Measurements from ENCODE around the gene MRPL33. TPM values are rescaled to one million over a fixed set of nuclear protein-coding genes. Genes with fewer than 3 reads are reported as not detected.

MRPL33 gene
- total and polyA plus RNA-seq, 2 of the 13 experiments (the other 11 are each of a cell fraction or from before 2014, with no cell fraction given): 69.7 to 218 TPM

DNA sequence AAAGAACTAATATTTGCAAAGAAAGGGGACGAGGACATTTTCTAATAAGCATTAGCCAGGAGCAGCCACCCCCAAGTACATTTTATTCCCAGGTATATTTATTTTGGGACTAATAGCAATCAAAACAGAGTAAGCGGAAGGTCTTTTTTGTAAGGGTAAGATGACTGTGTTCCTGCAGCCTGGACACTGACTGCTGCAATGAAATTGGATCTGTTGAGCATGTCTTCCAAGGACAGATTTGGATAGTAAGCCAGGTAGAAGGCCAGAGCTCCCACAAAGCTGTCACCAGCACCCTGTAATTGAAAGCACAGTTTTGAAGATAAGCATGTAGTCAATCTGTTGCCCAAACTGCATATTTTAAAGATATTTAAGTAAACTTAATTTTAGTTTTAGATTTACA is 10.0 kb downstream of the MRPL33 start:
- Histone ChIP-seq H3K4me3 (replicated peaks in 1 of 3; ENCODE audit: insufficient read depth in 1 of 3, low read depth in 2 of 3, low read length in 3 of 3) (no peak overlapping the region), H3K79me2 (ENCODE audit: insufficient read depth, low read length) (peaks cover 23% of the 10 kb centered on the region), H4K20me1 (ENCODE audit: insufficient read depth, low read length) (peaks cover 15% of the 10 kb centered on the region), H3K4me1 (ENCODE audit: insufficient read depth, low read length) (no peaks in the 10 kb centered on the region), H3K9ac (ENCODE audit: insufficient read depth, low read depth, low read length) (no peak overlapping the region), H3K9me3 (ENCODE audit: low read length) (no peaks in the 10 kb centered on the region), H3K36me3 (replicated peaks in 1 of 2; ENCODE audit: control insufficient read depth in 1 of 2, insufficient read depth in 2 of 2, low read length in 2 of 2) (peaks cover 2 to 18% of the 10 kb centered on the region in 2 experiments), H3K27me3 (ENCODE audit: control insufficient read depth in 1 of 2, insufficient read depth in 2 of 2, low read length in 2 of 2) (no peaks in the 10 kb centered on the region), H3K4me2 (ENCODE audit: low read depth, low read length) (no peak overlapping the region), H2AFZ (ENCODE audit: low read length) (no peak overlapping the region), H3K27ac (ENCODE audit: extremely low read length, insufficient read depth, low read length) (no peak overlapping the region)
- TF ChIP-seq, protein P1, sequence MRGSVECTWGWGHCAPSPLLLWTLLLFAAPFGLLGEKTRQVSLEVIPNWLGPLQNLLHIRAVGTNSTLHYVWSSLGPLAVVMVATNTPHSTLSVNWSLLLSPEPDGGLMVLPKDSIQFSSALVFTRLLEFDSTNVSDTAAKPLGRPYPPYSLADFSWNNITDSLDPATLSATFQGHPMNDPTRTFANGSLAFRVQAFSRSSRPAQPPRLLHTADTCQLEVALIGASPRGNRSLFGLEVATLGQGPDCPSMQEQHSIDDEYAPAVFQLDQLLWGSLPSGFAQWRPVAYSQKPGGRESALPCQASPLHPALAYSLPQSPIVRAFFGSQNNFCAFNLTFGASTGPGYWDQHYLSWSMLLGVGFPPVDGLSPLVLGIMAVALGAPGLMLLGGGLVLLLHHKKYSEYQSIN (CRISPR knock-in tag; IDR thresholded peaks at IDR 0.05; ENCODE audit: borderline replicate concordance): no peak
- TF ChIP-seq, protein P2, sequence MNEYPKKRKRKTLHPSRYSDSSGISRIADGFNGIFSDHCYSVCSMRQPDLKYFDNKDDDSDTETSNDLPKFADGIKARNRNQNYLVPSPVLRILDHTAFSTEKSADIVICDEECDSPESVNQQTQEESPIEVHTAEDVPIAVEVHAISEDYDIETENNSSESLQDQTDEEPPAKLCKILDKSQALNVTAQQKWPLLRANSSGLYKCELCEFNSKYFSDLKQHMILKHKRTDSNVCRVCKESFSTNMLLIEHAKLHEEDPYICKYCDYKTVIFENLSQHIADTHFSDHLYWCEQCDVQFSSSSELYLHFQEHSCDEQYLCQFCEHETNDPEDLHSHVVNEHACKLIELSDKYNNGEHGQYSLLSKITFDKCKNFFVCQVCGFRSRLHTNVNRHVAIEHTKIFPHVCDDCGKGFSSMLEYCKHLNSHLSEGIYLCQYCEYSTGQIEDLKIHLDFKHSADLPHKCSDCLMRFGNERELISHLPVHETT (CRISPR knock-in tag; conservative IDR thresholded peaks at IDR 0.05): no peak
- TF ChIP-seq GZF1 (CRISPR knock-in tag; IDR thresholded peaks at IDR 0.05) (no peak), ELF4 (CRISPR knock-in tag; IDR thresholded peaks at IDR 0.05; ENCODE audit: borderline replicate concordance) (0 out of 2 replicates have a peak, but pooled peaks have one; percentile 14), ELF1 (CRISPR knock-in tag; IDR thresholded peaks at IDR 0.05) (no peak)
- TF ChIP-seq, protein P3, sequence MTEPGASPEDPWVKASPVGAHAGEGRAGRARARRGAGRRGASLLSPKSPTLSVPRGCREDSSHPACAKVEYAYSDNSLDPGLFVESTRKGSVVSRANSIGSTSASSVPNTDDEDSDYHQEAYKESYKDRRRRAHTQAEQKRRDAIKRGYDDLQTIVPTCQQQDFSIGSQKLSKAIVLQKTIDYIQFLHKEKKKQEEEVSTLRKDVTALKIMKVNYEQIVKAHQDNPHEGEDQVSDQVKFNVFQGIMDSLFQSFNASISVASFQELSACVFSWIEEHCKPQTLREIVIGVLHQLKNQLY (CRISPR knock-in tag; IDR thresholded peaks at IDR 0.05): no peak
- in situ Hi-C loops (cut with HindIII; ENCODE audit: extremely low pct_ligation_motif_present, low pct_unique_long_range_greater_than_20kb): no loop called here
- no peak for DNase-seq (ENCODE audit: low spot score)
- POLR2A ChIA-PET: interaction anchor here (1.6 kb wide), 1 partner anchor 58 kb away, joined by 4 read pairs; no protein-coding TSS in a partner anchor
- CTCF ChIA-PET (ENCODE audit: low intra/inter-chr PET ratio, low total read pairs): no interaction called here
- no peak for ATAC-seq
- intact Hi-C loops (cut with micrococcal nuclease; ENCODE audit: unreplicated experiment): no loop called here
- no peak for FAIRE-seq
- WGBS (ENCODE audit: low lambda C conversion rate): 96% methylated on average over 2 of the region's 2 CpGs
- BruUV-seq (replicated peaks): no TSS peak
